ENCODE results near the gene UNC45A.

Gene UNC45A

GRCh38 chr15:90946538-90946937 lies 11.5 kb downstream of the UNC45A start:
- DNase-seq (ENCODE audit: low read depth in 2 of 2), result no peak

- no peak for DNase-seq (ENCODE audit: low read depth in 2 of 2)
Observed at GRCh38 chr15:90946941-90947576, 12.0 kb downstream of the UNC45A start.

GRCh38 chr15:90947577-90948357 lies 12.7 kb downstream of the UNC45A start:
- no peak for DNase-seq (ENCODE audit: low read depth in 2 of 2)

- no peak for DNase-seq (ENCODE audit: low read depth in 2 of 2)
Observed at GRCh38 chr15:90948506-90948905, 13.4 kb downstream of the UNC45A start.

GRCh38 chr15:90949979-90950675 lies 15.0 kb downstream of the UNC45A start:
- DNase-seq (ENCODE audit: low read depth in 2 of 2), result no peak

GRCh38 chr15:90950676-90951075 lies 15.6 kb downstream of the UNC45A start:
- DNase-seq (ENCODE audit: low read depth in 2 of 2), result no peak

GRCh38 chr15:90952901-90953677 lies 18.0 kb downstream of the UNC45A start:
- no peak for DNase-seq (ENCODE audit: low read depth in 2 of 2)

GRCh38 chr15:90953947-90954711 lies 19.0 kb downstream of the UNC45A start:
- no peak for DNase-seq (ENCODE audit: low read depth in 2 of 2)

GRCh38 chr15:90954712-90955623 lies 19.9 kb downstream of the UNC45A start, which contains the start of gene RCCD1:
TSS of gene RCCD1 (plus strand) at chr15:90954884. CDS start at chr15:90956735, 1,851 bp downstream.
- peak; percentile 81 to 90 for DNase-seq (ENCODE audit: low read depth in 2 of 2)

GRCh38 chr15:90955624-90956273 lies 20.7 kb downstream of the UNC45A start:
- no peak for DNase-seq (ENCODE audit: low read depth in 2 of 2)

- peak; percentile 60 to 61 for DNase-seq (ENCODE audit: low read depth in 2 of 2)
Observed at GRCh38 chr15:90956274-90957030, 21.4 kb downstream of the UNC45A start.

GRCh38 chr15:90957031-90957790 lies 22.1 kb downstream of the UNC45A start:
- DNase-seq (ENCODE audit: low read depth in 2 of 2), result no peak

- no peak for DNase-seq (ENCODE audit: low read depth in 2 of 2)
Observed at GRCh38 chr15:90957791-90958190, 22.7 kb downstream of the UNC45A start.

GRCh38 chr15:90959028-90959595 lies 24.0 kb downstream of the UNC45A start:
- DNase-seq (ENCODE audit: low read depth in 2 of 2), result no peak

GRCh38 chr15:90959894-90960293 lies 24.8 kb downstream of the UNC45A start:
- no peak for DNase-seq (ENCODE audit: low read depth in 2 of 2)

- DNase-seq (ENCODE audit: low read depth in 2 of 2), result no peak
Observed at GRCh38 chr15:90960298-90961091, 25.4 kb downstream of the UNC45A start.

GRCh38 chr15:90962021-90962420 lies 26.9 kb downstream of the UNC45A start:
- DNase-seq (ENCODE audit: low read depth in 2 of 2), result no peak

All from stimulated activated CD4-positive, alpha-beta T cell treated with anti-CD3 and anti-CD28 coated beads, Interleukin-4, amount 100 ng/mL, for 48 hours (primary cell).